Measurements from ENCODE around the gene TMC8.
A peak's percentile ranks its signal among the peaks of the same experiment; 100 is the strongest.

TMC8 gene

DNA sequence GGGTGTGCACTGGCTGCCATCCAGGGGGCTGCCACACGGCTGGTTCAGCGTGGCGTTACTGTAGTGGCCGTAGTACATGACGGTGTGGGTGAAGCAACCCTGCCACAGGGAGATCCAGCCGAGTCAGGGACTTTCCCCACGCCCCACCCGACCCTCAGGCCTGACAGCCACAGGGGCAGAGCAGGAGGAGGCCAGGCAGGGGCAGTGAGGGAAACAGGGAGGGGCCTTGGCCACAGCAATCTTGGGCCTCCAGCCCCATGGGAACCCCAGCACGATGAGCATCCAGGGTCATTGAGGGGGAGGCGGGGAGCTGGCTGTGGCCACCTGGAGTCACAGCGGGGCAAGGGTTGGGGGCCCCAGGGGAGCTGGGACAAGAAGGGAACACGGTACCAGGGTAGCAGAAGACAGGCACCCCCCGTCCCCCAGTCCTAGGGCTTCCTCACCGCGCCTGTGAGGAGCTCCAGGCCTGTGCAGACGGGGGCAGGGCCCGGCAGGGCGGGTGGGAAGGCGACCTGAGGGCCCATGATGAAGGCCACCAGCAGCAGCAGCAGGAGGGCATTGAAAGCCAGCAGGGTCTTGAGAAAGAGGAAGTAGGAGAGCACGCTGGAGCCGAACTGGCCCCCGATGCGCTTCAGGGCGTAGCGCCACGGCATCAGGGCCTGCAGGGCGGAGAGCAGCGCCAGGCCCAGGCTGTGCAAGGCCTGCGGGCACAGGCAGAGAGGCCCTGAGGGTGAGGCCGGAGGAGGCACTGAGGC is 6.3 kb upstream of the TMC8 start:
- DNase-seq: peak; percentile 64

DNA sequence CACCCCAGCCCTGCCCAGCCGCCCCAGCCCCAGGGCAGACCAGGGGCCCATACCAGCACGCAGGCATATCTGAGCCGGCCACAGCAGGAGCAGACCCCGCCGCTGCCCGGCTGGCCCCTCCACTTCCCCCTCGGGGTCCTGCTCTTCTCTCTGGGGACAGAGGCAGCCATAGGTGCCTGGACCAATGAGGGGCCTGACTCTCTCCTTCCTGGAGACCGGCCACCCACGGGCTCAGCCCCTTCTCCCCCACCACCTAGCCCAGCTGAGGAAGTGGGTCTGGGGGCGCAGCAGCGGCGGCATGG is 5.8 kb upstream of the TMC8 start:
- DNase-seq: no peak

DNA sequence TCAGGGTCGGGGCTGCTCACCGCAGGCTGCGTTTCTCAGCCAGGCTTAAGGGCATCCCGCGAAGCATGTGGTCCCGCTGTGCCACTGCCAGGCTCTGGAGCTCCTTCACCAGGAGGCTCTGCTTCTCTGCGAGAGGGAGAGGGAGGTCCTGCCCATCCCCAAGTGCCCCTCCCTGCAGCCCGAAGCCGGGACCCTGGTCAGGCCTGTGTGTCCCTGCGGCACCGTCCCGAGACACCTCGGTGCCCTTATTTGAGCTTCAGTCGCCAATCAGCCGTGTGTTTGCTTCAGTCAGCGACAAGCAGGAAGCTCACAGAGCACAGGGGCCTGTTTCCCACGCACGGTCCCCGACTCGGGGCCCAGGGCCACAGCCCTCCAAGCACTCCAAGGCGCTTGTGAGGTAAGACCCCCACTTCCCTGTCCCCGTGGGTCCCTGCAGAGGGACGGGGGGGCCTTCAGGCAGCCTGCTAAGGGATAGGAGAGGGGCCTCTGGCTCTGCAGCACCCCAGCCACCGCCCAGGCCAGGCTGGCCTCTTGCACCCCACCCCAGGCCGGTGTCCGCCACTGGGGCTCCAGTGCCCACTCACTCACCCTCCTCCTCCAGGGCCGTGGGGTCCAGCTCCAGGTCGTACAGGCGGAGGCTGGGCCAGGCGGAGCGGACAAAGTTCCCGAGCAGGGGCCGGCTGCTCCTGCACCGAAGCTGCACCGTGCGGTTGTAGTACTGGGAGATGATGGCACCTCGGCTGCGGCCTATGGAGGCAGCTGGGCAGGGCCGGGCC is 5.2 kb upstream of the TMC8 start:
- DNase-seq: peak; percentile 74

DNA sequence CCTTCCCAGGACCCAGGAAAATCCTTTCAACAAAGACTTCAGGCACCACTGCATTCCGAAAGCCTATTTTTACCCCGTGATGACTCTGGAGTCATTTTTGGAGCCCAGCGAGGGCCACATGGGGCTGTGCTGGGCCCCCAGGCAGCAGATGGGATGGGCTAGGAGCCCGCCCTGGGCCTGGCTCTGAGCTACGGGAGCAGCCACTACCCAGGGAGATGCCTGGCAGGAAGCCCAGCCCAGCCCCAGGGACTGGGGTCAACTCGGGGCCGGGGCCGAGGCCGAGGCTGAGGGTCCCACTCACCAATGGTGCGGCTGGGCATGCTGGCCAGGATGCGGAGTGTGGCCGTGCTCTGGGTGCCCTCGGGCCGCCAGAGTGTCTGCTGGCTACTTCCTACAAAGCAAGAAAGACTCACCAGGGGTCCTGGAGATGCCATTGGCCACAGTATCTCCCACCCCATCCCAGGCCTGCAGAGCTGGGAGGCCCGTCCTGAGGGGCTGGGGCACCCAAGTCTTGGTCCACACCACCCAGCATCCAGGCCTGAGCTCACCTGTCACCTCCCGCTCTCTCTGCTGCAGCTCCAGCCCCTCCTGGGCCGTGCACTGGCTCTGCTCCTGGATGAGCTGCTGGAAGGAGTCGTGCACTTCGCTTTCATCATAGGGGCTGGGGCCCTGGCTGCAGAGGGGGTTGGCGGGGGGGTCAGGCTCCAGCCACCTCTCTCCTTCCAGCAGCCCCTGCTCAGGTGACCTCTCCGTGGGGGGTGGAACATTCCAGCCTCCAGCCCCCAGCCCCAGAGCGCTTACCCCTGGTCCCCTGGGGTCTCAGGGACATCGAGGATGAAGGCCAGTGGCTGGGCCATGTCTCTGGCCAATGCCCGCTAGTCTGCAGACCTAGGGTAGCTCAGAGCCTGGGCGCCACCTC is 4.3 kb upstream of the TMC8 start:
- DNase-seq: peak; percentile 56

DNA sequence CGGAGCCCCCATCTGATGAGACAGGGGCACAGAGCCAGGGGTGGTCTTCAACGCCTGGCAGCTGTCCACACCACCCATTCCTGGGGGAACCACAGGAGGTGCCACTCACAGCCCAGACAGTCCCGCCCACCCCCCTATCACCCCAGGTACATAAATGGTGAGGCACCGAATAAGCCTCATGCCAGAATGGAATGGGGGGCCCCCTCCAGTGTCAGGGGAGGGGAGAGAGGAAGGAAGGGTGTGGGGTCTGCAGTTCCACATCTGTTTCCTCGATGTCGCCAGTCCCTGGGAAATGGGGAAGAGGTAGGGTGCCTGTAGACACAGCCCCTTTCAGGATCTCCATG is 3.7 kb upstream of the TMC8 start:
- no peak for DNase-seq

DNA sequence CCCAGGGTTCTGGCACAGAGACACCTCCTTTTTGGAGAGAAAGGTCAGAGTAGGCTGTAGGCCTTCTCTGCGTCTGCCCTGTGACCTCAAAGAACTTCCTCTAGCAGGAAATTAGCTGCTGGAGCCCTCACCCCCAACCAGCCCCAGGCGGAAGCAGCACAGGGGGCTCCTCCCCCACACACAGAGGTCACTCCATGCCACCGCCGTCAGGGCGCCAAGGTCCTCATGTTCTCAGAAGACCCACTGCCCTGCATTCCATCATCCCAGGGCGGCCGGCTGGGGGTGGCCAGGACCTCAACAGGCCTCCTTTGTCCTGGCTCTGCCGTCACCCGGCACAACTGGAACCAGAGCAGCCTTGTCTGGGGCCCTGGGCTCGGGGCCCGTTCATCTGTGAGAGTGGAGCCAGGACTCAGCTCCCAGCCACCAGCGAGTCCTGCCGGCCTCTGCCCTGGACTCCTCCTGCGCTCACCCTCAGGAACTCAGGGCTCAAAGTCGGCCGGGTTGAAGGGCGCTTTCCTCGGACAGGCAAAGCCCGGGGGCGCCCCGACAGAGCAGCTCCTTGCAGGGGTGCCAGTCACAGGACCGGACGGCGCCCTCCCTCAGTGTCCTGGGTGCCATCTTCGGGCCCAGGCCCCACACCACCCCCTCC is 3.2 kb upstream of the TMC8 start:
- DNase-seq: peak; percentile 80

DNA sequence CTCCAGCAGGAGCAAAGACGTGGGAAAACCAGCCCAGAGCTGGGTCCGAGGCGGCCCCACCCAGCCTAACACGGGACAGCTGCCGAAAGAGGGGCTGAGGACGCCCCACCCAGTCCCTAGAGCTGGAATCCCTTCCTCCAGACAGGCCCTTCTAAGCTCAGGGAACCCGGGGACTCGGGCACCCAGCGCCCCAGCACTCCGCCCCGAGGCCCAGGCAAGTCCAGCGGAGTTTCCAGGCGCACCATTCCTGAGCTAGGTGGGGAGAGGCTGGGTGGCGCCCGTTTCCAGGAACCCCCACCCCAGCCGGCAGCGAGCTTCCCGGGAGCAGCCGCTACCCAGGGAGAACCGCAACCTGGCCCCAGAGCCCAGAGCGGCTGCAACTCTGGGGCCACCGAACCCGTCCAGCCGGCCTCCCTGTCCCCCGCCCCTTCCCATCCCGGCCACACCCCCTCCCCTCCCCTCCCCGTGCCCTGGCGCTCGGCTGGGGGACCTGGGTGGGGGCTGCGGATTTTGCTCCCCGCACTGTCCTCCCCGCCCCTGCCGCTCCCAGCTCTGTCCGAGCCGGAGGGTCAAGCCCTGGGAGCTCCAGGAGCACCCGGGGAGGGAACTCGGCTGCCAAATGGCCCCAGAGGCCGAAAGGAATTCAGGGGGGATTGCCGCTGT is 2.6 kb upstream of the TMC8 start:
- DNase-seq: no peak

DNA sequence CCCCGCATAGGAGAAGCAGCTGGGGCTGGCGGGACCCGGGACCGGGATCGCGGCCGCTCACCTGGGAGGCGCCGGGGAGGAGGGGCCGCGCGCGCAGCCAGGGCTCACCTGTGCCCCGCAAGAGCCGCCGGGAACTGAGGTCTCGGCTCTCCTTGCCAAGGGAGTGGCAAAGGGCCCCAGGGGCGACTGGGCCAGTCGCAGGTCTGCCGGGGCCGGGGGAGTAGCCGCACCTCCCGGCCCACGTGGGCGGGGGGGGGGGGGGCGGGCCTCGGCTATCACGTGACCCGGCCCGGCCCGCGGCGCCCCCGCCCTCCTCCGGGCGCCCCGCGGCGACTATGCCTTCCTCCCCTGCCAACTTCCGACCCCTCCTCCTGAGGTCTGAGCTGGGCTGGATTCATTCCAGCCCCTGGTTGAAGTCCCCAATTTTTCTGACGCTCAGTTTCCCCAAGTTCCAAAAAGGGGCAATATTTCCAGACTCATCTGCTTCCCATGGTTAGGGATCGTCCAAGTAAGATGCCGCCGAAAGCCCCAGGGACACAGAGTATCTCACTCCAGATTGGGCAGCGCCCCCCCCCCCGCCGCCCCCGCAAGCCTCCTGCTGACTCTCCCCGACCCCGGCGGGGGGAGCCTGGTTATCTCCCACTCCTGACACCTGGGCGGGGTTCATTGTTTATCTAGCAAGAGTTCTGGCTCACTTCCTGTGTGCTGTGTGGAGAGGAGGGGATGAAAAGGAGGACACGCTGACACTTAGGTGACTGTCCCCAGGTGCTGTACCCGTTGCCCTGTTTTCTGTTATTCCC is 1.8 kb upstream of the TMC8 start, which contains the start of gene TMC6:
TSS of gene TMC6 (minus strand) at position 205 of the 800 bp plus-strand sequence. CDS start 1,923 bp downstream, outside the sequence.
- DNase-seq: peak; percentile 80

DNA sequence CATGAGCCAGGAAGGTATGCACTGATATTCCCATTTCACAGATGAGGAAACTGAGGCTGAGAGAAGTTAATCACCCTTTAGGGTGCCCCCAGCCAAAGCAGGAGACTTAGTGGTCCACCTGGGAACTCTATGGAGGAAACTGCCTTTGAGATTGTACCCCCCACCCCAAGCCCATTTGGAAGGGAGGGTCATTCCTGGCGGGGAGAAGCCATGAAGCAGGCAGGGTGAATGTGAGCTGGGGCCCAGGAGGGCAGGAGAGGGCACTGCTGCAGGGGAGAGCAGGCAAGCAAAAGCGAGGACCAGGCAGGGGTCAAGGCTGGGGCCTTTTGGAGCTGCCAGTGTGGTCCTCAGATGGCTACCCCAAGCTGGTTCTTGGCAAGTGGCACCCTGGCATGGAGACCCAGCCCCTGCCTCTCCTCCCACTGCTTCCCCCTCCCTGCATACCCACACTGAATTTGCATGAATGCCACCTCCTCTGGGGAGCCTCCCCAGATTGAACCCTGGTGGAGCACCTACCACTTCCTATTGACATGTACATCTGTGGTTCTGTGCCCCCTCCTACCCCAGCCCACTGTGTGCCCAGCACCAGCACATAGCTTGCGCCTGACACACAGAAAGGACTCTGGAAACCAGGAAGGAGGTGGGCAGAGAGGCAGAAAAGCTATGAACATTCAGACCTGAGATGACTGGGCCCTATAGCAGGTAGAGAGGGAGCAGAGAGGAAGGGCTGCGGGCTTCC is 1.1 kb upstream of the TMC8 start:
- DNase-seq: peak; percentile 63

DNA sequence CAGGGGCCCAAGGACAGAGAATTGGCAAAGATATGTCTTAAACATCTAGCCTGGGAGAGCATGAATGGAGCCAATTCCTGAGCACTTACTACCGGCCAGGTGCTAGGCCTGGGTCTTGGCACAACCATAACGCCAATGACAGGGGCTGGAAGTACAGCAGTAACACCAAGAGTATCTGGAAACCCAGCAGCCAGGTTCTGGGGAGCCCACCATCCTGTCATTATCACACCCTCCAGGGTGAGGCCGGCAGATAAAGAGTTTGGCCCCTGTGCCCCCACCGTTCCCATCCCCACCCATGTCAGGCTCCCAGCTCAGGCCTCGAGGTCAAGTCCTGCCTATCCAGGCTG is 508 bp upstream of the TMC8 start:
- DNase-seq: no peak

DNA sequence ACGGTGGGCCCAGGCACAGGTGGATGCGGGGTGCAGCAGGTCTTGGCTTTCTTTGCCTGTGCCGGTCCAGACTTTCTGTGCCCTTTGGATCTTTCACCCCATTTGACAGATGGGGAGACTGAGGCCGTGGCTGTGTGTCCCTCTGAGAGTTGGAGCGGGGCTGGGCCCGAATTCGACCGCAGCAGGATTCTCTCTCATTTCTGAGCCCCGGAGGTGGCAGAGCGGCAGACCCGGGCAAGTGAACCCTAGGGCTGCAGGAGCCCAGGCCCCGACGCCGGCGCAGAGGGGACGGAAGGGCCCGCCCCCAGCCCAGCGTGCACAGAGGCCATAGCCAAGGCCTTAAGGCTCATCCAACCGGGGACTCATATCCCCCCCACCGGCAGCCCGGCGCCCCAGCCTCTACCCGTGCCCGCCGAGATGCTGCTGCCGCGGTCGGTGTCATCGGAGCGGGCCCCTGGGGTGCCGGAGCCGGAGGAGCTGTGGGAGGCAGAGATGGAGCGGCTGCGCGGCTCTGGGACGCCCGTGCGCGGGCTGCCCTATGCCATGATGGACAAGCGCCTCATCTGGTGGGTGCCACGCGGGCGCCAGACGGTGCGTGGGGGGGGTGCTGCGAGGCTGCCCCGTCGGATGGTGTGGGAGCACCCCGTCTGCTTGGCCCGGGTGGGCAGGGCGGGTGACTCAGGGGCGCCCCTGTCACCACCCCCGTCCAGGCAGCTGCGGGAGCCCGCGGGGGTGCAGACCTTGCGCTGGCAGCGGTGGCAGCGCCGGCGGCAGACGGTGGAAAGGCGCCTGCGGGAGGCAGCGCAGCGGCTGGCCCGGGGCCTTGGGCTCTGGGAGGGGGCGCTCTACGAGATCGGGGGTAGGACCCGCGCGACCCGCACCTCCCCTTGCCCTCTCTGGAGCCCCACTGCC is 857 bp downstream of the TMC8 start:
- DNase-seq: peak; percentile 84

DNA sequence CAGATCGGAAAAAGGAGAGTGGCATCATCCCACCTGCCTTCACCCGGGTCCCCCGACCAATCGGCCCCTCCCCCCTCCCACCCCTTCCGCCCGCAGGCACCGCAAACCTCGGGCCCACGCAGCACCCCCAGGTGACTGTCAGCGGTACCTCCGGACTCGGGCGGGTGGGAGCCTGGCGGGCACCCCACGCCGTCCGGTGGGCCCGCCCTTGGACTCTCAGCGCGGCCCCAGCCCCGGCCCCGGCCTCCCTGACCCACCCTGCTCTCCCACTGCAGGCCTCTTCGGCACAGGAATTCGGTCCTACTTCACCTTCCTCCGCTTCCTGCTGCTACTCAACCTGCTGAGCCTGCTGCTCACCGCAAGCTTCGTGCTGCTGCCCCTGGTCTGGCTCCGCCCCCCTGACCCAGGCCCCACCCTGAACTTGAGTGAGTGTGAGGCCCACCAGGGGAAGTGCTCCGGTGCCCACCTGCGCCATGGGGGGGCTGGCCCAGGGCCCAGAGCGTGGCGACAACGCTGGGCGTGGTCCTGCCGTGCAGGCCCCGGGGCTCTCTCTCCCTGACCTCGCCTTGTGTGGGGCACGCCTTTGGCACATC is 1.6 kb downstream of the TMC8 start:
- no peak for DNase-seq

DNA sequence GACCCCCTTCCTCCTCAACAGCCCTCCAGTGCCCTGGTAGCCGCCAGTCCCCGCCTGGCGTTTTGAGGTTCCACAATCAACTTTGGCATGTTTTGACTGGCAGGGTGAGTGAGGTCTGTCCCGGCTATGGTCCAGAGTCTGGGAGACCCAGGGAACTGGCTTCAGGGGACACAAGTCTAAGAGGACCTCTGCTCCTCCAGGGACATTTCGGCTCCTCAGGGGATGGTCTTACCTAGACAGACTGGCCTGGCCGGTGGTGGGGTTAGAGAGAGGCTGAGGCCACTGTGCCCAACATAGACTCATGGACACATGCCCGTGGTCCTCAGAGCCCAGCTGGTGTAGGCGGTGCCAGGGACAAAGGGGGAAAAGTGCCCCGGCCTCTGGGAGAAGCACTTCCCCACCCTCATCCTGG is 2.2 kb downstream of the TMC8 start:
- DNase-seq: peak; percentile 68

DNA sequence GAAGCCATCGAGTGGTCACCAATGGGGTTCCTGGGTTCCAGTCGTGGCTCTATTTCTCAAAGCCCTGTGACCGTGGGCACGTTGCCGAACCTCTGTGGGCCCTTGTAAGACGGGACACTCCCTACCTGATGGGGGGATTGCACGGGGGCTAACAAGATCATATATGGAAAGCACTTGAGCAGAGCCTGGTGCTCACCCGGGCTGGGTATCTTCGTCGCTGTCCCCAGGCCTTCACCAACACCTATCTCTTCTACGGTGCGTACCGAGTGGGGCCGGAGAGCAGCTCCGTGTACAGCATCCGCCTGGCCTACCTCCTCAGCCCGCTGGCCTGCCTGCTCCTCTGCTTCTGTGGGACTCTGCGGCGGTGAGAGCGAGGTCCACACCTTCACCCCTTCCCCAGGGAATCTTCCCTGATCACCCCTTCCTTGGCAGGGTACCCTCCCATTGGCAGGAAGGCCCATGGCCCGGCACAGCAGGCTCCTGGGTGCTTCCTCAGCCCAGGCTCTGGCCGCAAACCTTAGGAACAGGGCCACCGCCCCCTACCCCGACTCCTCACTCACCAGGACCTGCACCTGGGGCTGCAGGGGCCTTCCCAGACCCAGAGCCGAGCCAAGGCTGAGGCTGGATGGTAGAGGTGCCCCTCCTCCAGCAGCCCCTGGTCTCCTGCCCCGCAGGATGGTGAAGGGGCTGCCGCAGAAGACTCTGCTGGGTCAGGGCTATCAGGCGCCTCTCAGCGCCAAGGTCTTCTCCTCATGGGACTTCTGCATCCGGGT is 2.8 kb downstream of the TMC8 start:
- peak; percentile 67 for DNase-seq

DNA sequence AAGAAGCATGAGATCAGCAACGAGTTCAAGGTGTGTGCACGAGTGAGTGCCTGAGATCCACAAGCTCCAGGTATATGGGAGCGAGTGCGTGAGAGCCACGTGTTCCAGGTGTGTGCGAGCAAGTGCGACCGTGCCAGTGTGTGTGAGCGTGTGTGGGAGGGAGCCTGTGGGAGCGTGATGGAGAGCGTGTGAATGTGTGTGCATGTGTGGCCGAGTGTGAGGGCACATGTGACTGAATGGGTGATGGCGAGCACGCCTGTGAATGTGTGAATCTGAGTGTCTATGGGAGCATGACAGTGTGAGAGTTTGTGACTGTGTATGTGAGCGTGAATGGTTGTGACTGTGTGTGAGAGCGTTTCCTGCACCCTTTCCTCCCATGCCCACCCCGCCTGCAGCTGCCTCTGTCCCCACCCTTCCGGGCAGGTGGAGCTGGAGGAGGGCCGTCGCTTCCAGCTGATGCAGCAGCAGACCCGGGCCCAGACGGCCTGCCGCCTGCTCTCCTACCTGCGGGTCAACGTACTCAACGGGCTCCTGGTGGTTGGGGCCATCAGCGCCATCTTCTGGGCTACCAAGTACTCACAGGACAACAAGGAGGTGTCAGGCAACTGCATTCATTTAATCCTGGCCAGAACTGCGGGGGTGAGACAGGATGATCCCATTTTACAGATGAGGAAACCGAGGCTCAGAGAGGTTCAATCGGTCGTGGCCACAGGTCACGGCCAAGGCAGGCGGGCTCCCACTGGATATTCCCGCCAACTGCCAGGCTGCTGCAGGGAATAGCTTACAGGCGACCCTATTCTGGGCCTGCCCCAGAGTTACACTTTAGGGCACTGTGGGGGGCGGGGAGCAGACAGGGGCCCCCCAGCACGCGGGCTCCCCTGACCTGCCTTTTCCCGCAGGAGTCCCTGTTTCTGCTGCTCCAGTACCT is 3.7 kb downstream of the TMC8 start:
- peak; percentile 80 for DNase-seq

DNA sequence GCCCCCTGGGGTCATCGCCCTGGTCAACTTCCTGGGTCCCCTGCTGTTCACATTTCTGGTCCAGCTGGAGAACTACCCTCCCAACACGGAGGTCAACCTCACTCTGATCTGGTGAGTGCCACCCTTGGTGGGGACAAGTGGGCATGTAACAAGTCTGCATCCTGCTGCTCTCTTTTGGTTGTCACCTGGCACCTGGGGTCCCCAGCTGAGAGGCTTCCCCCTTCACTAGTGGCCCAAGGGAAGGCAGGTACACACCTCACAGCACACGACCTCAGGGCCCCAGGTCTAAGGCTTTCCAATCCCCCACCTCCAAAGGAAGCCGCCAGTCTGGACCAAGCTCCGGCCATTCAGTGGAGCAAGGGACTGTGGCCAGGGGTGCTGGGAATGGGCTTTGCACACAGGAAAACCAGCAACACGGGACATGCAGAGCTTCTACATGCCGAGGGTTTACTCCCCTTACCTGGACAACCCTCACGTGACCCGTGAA is 4.4 kb downstream of the TMC8 start:
- no peak for DNase-seq

DNA sequence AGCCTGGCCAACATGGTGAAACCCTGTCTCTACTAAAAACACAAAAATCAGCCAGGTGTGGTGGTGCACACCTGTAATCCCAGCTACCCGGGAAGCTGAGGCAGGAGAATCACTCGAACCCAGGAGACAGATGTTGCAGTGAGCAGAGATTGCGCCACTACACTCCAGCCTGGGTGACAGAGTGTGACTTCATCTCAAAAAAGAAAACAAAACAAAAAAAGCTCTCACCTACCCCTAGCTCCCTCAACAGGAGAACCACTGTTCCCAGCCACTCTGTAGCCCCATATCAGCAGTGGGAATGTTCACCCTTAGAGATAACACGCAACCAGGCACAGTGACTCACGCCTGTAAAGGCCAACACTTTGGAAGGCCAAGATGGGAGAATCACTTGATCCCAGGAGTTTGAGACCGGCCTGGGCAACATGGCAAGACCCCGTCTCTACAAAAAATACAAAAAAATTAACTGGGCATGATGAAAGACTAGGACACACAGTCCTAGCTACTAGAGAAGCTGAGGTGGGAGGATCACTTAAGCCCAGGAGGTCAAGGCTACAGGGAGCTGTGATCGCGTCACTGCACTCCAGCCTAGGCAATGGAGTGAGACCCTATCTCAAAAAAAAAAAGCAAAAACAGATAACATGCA is 5.4 kb downstream of the TMC8 start:
- DNase-seq: no peak
